GM13976 (cell line): ENCODE results near the gene TBC1D4.
A peak's percentile ranks its signal among the peaks of the same experiment; 100 is the strongest.

Experiments used
- DNase-seq: peaks from one replicate; pipeline ENCODE4 v3.0.0; 2012; ENCODE audit warnings: low spot score
- CTCF ChIP-seq: IDR thresholded peaks from 2 replicates; pipeline ENCODE4 v1.5.1; 2012; ENCODE audit warnings: borderline replicate concordance, mild to moderate bottlenecking; ENCODE audit not compliant: insufficient read depth; ENCODE audit errors: extremely low read depth, missing control alignments, control extremely low read depth
- in situ Hi-C: fragments of 300-500 bp; cut with MboI; formaldehyde crosslinking; loops from one replicate; pipeline ENCODE4 v1.12.0; 2022; ENCODE audit warnings: low sequenced_read_pairs, mixed read lengths, inconsistent platforms; ENCODE audit not compliant: unreplicated experiment

Gene TBC1D4

GRCh38 chr13:75375329-75375728 lies 106.6 kb downstream of the TBC1D4 start:
- in situ Hi-C loops: no loop called here
- TF ChIP-seq CTCF: no peak
- no peak for DNase-seq

GRCh38 chr13:75373988-75374387 lies 108.0 kb downstream of the TBC1D4 start:
- no peak for TF ChIP-seq CTCF
- in situ Hi-C loops: no loop called here
- DNase-seq: no peak

GRCh38 chr13:75372923-75373841 lies 108.8 kb downstream of the TBC1D4 start:
- in situ Hi-C loops: no loop called here
- no peak for DNase-seq
- TF ChIP-seq CTCF: no peak

- in situ Hi-C loops: no loop called here
- no peak for DNase-seq
- peak; percentile 36 for TF ChIP-seq CTCF
These were observed 109.5 kb downstream of the TBC1D4 start for GRCh38 chr13:75372517-75372916.

- no peak for TF ChIP-seq CTCF
- in situ Hi-C loops: no loop called here
- DNase-seq: no peak
These were observed 110.8 kb downstream of the TBC1D4 start for GRCh38 chr13:75371203-75371602.

GRCh38 chr13:75370774-75371173 lies 111.2 kb downstream of the TBC1D4 start:
- in situ Hi-C loops: no loop called here
- DNase-seq: no peak
- TF ChIP-seq CTCF: no peak
